Stimulated activated CD8-positive, alpha-beta memory T cell treated with anti-CD3 and anti-CD28 coated beads, Interleukin-12 subunit alpha, Interleukin-12 subunit beta, amount 100 ng/mL, for 24 hours (primary cell): Measurements from ENCODE around the gene GET4.

Experiments used
- DNase-seq: peaks from one replicate; pipeline ENCODE4 v3.0.0-alpha.2; 2020; ENCODE audit errors: extremely low read depth

The GET4 gene

DNA sequence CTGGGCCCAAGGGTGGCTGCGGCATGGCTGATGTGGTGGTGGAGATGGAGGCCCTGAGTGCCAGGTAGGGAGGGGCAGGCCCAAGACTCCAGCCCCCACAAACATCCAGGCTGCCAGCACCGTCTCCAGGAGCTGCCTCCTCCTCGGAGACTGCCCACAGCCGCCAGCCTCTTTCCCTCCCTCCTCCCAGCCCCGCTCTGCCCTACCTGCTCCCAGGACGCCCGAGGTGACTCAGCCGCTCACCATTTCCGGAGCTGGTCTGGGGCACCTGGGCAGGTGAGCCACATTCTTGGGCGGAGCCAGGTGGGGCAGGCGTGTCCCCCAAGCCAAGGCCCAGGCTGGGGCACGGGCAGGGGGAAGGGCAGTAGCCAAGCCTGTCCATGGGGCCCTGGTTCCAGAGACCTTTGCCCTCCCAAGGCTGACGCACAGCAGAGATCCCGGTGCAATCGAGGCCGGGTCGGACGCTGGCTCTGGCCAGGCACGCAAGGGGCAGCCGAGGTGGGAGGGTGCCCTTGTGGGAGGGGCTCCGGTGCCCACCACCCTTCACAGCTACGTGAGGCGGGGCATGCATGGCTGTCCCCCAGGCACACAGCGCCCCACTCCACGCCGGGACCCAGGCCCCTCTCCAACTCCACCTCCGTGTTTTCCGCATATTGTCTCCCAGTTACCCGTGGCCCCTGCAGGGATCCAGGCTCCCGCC lies 69.4 kb downstream of the GET4 start:
- DNase-seq: no peak
